Smooth muscle cell (in vitro differentiated cells): ENCODE measurements around the gene TAS2R50. TPM values are rescaled to one million over a fixed set of nuclear protein-coding genes. Genes with fewer than 3 reads are reported as not detected.

Experiments
- DNase-seq: peaks from one replicate; lab custom pipeline; 2025; ENCODE audit not compliant: unreplicated experiment; lab: John Stamatoyannopoulos, UW
- H2AFZ ChIP-seq: fragments of 200-600 bp; sonication (generic); 2 replicates; pipeline ENCODE4 v1.6.0; 2016; ENCODE audit warnings: antibody characterized with exemption, low read depth, mild to moderate bottlenecking
- H3F3A ChIP-seq: fragments of 200-600 bp; sonication (generic); 2 replicates; pipeline ENCODE4 v1.6.0; 2017; ENCODE audit warnings: antibody characterized with exemption, low read depth
- H3K27ac ChIP-seq: fragments of 200-600 bp; sonication (generic); 2 replicates; pipeline ENCODE4 v1.5.1; 2016; ENCODE audit warnings: low read depth, mild to moderate bottlenecking
- H3K27me3 ChIP-seq: fragments of 200-600 bp; sonication (generic); 2 replicates; pipeline ENCODE4 v1.6.1; 2016; ENCODE audit warnings: low read depth, mild to moderate bottlenecking
- H3K36me3 ChIP-seq: fragments of 200-600 bp; sonication (generic); 2 replicates; pipeline ENCODE4 v1.5.1; 2016; ENCODE audit warnings: low read depth
- H3K4me1 ChIP-seq: fragments of 200-600 bp; sonication (generic); 2 replicates; pipeline ENCODE4 v1.5.1; 2016; ENCODE audit warnings: low read depth
- H3K4me2 ChIP-seq: fragments of 200-600 bp; sonication (generic); 2 replicates; pipeline ENCODE4 v1.6.0; 2016; ENCODE audit warnings: mild to moderate bottlenecking
- H3K4me3 ChIP-seq: fragments of 200-600 bp; sonication (generic); 2 replicates; pipeline ENCODE4 v1.5.1; 2016; ENCODE audit warnings: mild to moderate bottlenecking
- H3K79me2 ChIP-seq: fragments of 200-600 bp; sonication (generic); 2 replicates; pipeline ENCODE4 v1.6.0; 2016; ENCODE audit warnings: low read depth, mild to moderate bottlenecking
- H3K9ac ChIP-seq: fragments of 200-600 bp; sonication (generic); 2 replicates; pipeline ENCODE4 v1.6.0; 2016; ENCODE audit warnings: low read depth
- H3K9me3 ChIP-seq: fragments of 200-600 bp; sonication (generic); replicated peaks from 2 replicates; pipeline ENCODE4 v1.5.1; 2016; ENCODE audit warnings: low read depth
- H4K20me1 ChIP-seq: fragments of 200-600 bp; sonication (generic); 2 replicates; pipeline ENCODE4 v1.6.0; 2016; ENCODE audit warnings: low read depth
- CTCF ChIP-seq: fragments of 200-600 bp; sonication (generic); IDR thresholded peaks from 2 replicates; pipeline ENCODE4 v1.5.1; 2017; ENCODE audit warnings: borderline replicate concordance, mild to moderate bottlenecking, antibody characterized with exemption; ENCODE audit not compliant: insufficient read depth, poor library complexity, severe bottlenecking
- WGBS: methylation state at CpG from one replicate; pipeline ENCODE4 v1.1.7; 2016; ENCODE audit warnings: low lambda C conversion rate; 5-methylcytosine and 5-hydroxymethylcytosine counted together
- polyA plus RNA-seq: library from polyadenylated mRNA; unstranded; fragments of >200 nt; fragmentation: Nextera tagmentation; extraction: Ambion mirVana; gene quantifications from 2 replicates; pipeline ENCODE4 v1.2.1, GENCODE V29; 2016
- total RNA-seq: library from RNA; depleted of rRNA; stranded (reverse); fragments of >200 nt; gene quantifications from 2 replicates; pipeline ENCODE4 v1.2.3, GENCODE V29; 2014

The TAS2R50 gene
- total and polyA plus RNA-seq, 2 experiments from 2014 or later: 1.8 TPM; not detected in 1

GRCh38 chr12:10967409-10967808, 19.3 kb downstream of the TAS2R50 start:
- no peak for DNase-seq
- H4K20me1 ChIP-seq: peaks cover 4% of the 10 kb centered on the region
- no peak overlapping the region for H3K4me3 ChIP-seq
- H3K79me2 ChIP-seq: no peaks in the 10 kb centered on the region
- no peak for TF ChIP-seq CTCF
- no peak overlapping the region for H3K9ac ChIP-seq
- no peaks in the 10 kb centered on the region for H3F3A ChIP-seq
- no peak overlapping the region for H3K27ac ChIP-seq
- no peaks in the 10 kb centered on the region for H3K4me1 ChIP-seq
- H2AFZ ChIP-seq: no peak overlapping the region
- H3K9me3 ChIP-seq: no peaks in the 10 kb centered on the region
- no peak overlapping the region for H3K4me2 ChIP-seq
- H3K36me3 ChIP-seq: no peaks in the 10 kb centered on the region
- 65% methylated on average over 2 of the region's 2 CpGs for WGBS
- H3K27me3 ChIP-seq: no peaks in the 10 kb centered on the region

DNA sequence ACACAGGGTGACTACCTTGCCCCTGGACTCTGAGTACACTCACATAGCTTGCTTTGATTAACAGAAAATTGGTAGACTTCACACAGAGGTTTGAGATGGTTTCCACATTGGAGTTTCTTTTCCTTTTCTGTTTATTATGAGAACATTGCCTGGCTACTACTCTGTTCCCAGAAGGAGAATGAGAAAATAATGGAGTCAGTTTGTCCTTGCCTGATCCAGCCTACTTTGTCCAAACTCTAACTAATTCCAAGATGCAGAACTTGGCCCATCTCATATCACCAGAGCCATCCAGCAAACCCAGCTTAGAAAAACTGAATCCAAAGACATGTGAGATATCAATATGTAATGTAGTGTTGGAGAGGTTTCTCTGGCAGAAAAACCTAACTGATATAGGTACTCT, 20.4 kb downstream of the TAS2R50 start:
- no peak overlapping the region for H3K9ac ChIP-seq
- no peak overlapping the region for H3K4me3 ChIP-seq
- H3K4me2 ChIP-seq: no peak overlapping the region
- no peaks in the 10 kb centered on the region for H3K27me3 ChIP-seq
- no peaks in the 10 kb centered on the region for H3K79me2 ChIP-seq
- no peaks in the 10 kb centered on the region for H4K20me1 ChIP-seq
- no peaks in the 10 kb centered on the region for H3K9me3 ChIP-seq
- DNase-seq: no peak
- H3K27ac ChIP-seq: no peak overlapping the region
- H2AFZ ChIP-seq: no peak overlapping the region
- no peaks in the 10 kb centered on the region for H3F3A ChIP-seq
- TF ChIP-seq CTCF: no peak
- no peaks in the 10 kb centered on the region for H3K4me1 ChIP-seq
- no peaks in the 10 kb centered on the region for H3K36me3 ChIP-seq

DNA sequence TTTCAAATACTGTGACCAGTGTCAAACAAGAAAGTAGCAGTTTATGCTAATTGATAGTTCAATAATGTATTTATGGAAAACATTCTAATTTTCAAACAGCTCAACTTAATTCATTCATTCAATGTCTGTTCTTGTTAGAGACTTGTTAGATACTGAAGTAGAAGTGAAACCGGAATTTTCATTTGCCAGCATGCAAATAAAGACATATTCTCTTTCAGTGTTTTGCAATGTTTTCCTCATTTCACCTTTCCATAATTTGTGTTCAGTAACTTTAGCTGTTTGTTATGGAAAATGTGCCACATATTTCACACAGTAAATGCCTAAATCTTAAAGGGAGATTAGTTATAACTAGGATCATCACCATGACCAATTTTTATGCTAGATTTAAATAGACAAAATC, 21.2 kb downstream of the TAS2R50 start:
- DNase-seq: no peak
- H3K4me2 ChIP-seq: no peak overlapping the region
- H3F3A ChIP-seq: no peaks in the 10 kb centered on the region
- no peaks in the 10 kb centered on the region for H3K4me1 ChIP-seq
- WGBS: 100% methylated on average over 1 of the region's 1 CpG
- H3K9me3 ChIP-seq: no peaks in the 10 kb centered on the region
- no peaks in the 10 kb centered on the region for H3K79me2 ChIP-seq
- H3K4me3 ChIP-seq: no peak overlapping the region
- no peaks in the 10 kb centered on the region for H3K27me3 ChIP-seq
- H4K20me1 ChIP-seq: no peaks in the 10 kb centered on the region
- no peak overlapping the region for H3K9ac ChIP-seq
- no peak for TF ChIP-seq CTCF
- no peak overlapping the region for H2AFZ ChIP-seq
- H3K27ac ChIP-seq: no peak overlapping the region
- no peaks in the 10 kb centered on the region for H3K36me3 ChIP-seq

GRCh38 chr12:10960211-10960610, 26.5 kb downstream of the TAS2R50 start:
- no peaks in the 10 kb centered on the region for H3K27me3 ChIP-seq
- H3K27ac ChIP-seq: no peak overlapping the region
- no peaks in the 10 kb centered on the region for H3F3A ChIP-seq
- no peak overlapping the region for H3K4me3 ChIP-seq
- no peaks in the 10 kb centered on the region for H3K9me3 ChIP-seq
- no peaks in the 10 kb centered on the region for H4K20me1 ChIP-seq
- H3K4me2 ChIP-seq: no peak overlapping the region
- no peaks in the 10 kb centered on the region for H3K4me1 ChIP-seq
- no peak for DNase-seq
- peaks cover 32% of the 10 kb centered on the region for H3K79me2 ChIP-seq
- no peaks in the 10 kb centered on the region for H3K36me3 ChIP-seq
- 72% methylated on average over 4 of the region's 4 CpGs for WGBS
- no peak for TF ChIP-seq CTCF
- no peak overlapping the region for H3K9ac ChIP-seq
- no peak overlapping the region for H2AFZ ChIP-seq
